ENCODE data around the gene PPHLN1.
A peak's percentile ranks its signal among the peaks of the same experiment; 100 is the strongest.
"Not testable (repeated sequence)": the region's sequence is repeated elsewhere in the genome, so short reads cannot be mapped to it uniquely, and the experiment has no call there.

Gene PPHLN1

GRCh38 chr12:42323856-42324255 is 2.1 kb upstream of the PPHLN1 start:
- no peaks in the 10 kb centered on the region for H3K9me3 ChIP-seq (ENCODE audit: insufficient read depth, low read depth, low read length)
- no peak overlapping the region for H3K4me3 ChIP-seq (ENCODE audit: low read length)
- peaks cover 17% of the 10 kb centered on the region for H3K4me1 ChIP-seq (ENCODE audit: insufficient read depth, low read length)
- H3K9ac ChIP-seq (ENCODE audit: low read depth, low read length), result no peak overlapping the region
- 90% methylated on average over 6 of the region's 6 CpGs for WGBS
- no peak overlapping the region for H3K27ac ChIP-seq (ENCODE audit: low read depth, low read length)
- H3K27me3 ChIP-seq (ENCODE audit: insufficient read depth, low read length), result no peaks in the 10 kb centered on the region
- peaks cover 32% of the 10 kb centered on the region for H3K36me3 ChIP-seq (ENCODE audit: insufficient read depth, low read length)

- peak overlapping the region; percentile 94 for H3K27ac ChIP-seq (ENCODE audit: low read depth, low read length)
- H3K4me3 ChIP-seq (ENCODE audit: low read length), result peak overlapping the region; percentile 89
- H3K4me1 ChIP-seq (ENCODE audit: insufficient read depth, low read length), result peaks cover 17% of the 10 kb centered on the region
- H3K9me3 ChIP-seq (ENCODE audit: insufficient read depth, low read depth, low read length), result no peaks in the 10 kb centered on the region
- WGBS, result 0% methylated on average over 1 of the region's 7 CpGs
- H3K27me3 ChIP-seq (ENCODE audit: insufficient read depth, low read length), result no peaks in the 10 kb centered on the region
- peak overlapping the region; percentile 95 for H3K9ac ChIP-seq (ENCODE audit: low read depth, low read length)
- peaks cover 31% of the 10 kb centered on the region for H3K36me3 ChIP-seq (ENCODE audit: insufficient read depth, low read length)
Measured at GRCh38 chr12:42325326-42325652, 678 bp upstream of the PPHLN1 start.

- peaks cover 21% of the 10 kb centered on the region for H3K36me3 ChIP-seq (ENCODE audit: insufficient read depth, low read length)
- H3K4me3 ChIP-seq (ENCODE audit: low read length), result peak overlapping the region; percentile 89
- no peaks in the 10 kb centered on the region for H3K27me3 ChIP-seq (ENCODE audit: insufficient read depth, low read length)
- WGBS, result 23% methylated on average over 13 of the region's 13 CpGs
- peak overlapping the region; percentile 94 for H3K27ac ChIP-seq (ENCODE audit: low read depth, low read length)
- no peaks in the 10 kb centered on the region for H3K9me3 ChIP-seq (ENCODE audit: insufficient read depth, low read depth, low read length)
- peaks cover 23% of the 10 kb centered on the region for H3K4me1 ChIP-seq (ENCODE audit: insufficient read depth, low read length)
- peak overlapping the region; percentile 95 for H3K9ac ChIP-seq (ENCODE audit: low read depth, low read length)
Measured at GRCh38 chr12:42326541-42327226, 717 bp downstream of the PPHLN1 start.

GRCh38 chr12:42327227-42327590 is 1.2 kb downstream of the PPHLN1 start:
- WGBS, result 69% methylated on average over 2 of the region's 2 CpGs
- Histone ChIP-seq H3K9ac (ENCODE audit: low read depth, low read length) (peak overlapping the region; percentile 95), H3K27ac (ENCODE audit: low read depth, low read length) (no peak overlapping the region), H3K4me1 (ENCODE audit: insufficient read depth, low read length) (peaks cover 24% of the 10 kb centered on the region), H3K9me3 (ENCODE audit: insufficient read depth, low read depth, low read length) (no peaks in the 10 kb centered on the region), H3K27me3 (ENCODE audit: insufficient read depth, low read length) (no peaks in the 10 kb centered on the region), H3K4me3 (ENCODE audit: low read length) (peak overlapping the region; percentile 89), H3K36me3 (ENCODE audit: insufficient read depth, low read length) (peaks cover 16% of the 10 kb centered on the region)

- 94% methylated on average over 11 of the region's 11 CpGs for WGBS
- not testable (repeated sequence) for H3K27me3 ChIP-seq (ENCODE audit: insufficient read depth, low read length); H3K4me3 ChIP-seq (ENCODE audit: low read length); H3K9ac ChIP-seq (ENCODE audit: low read depth, low read length); H3K27ac ChIP-seq (ENCODE audit: low read depth, low read length); H3K9me3 ChIP-seq (ENCODE audit: insufficient read depth, low read depth, low read length); H3K36me3 ChIP-seq (ENCODE audit: insufficient read depth, low read length)
- peaks cover 32% of the 10 kb centered on the region for H3K4me1 ChIP-seq (ENCODE audit: insufficient read depth, low read length)
Measured at GRCh38 chr12:42330097-42330496, 4.1 kb downstream of the PPHLN1 start.

GRCh38 chr12:42332301-42333285 is 6.6 kb downstream of the PPHLN1 start:
- Histone ChIP-seq H3K27me3 (ENCODE audit: insufficient read depth, low read length) (no peaks in the 10 kb centered on the region), H3K27ac (ENCODE audit: low read depth, low read length) (no peak overlapping the region), H3K4me1 (ENCODE audit: insufficient read depth, low read length) (peaks cover 24% of the 10 kb centered on the region), H3K4me3 (ENCODE audit: low read length) (no peak overlapping the region), H3K9ac (ENCODE audit: low read depth, low read length) (no peak overlapping the region), H3K9me3 (ENCODE audit: insufficient read depth, low read depth, low read length) (no peaks in the 10 kb centered on the region), H3K36me3 (ENCODE audit: insufficient read depth, low read length) (peaks cover 27% of the 10 kb centered on the region)
- no CpG with 5 or more reads among the region's 4 CpGs for WGBS

GRCh38 chr12:42336286-42336685 is 10.3 kb downstream of the PPHLN1 start:
- H3K4me3 ChIP-seq (ENCODE audit: low read length), result no peak overlapping the region
- no peak overlapping the region for H3K27ac ChIP-seq (ENCODE audit: low read depth, low read length)
- H3K27me3 ChIP-seq (ENCODE audit: insufficient read depth, low read length), result no peaks in the 10 kb centered on the region
- peaks cover 38% of the 10 kb centered on the region for H3K36me3 ChIP-seq (ENCODE audit: insufficient read depth, low read length)
- H3K9me3 ChIP-seq (ENCODE audit: insufficient read depth, low read depth, low read length), result no peaks in the 10 kb centered on the region
- no peak overlapping the region for H3K9ac ChIP-seq (ENCODE audit: low read depth, low read length)
- WGBS, result 100% methylated on average over 1 of the region's 1 CpG
- peaks cover 17% of the 10 kb centered on the region for H3K4me1 ChIP-seq (ENCODE audit: insufficient read depth, low read length)

GRCh38 chr12:42338280-42338679 is 12.3 kb downstream of the PPHLN1 start:
- no peak overlapping the region for H3K27ac ChIP-seq (ENCODE audit: low read depth, low read length)
- no peaks in the 10 kb centered on the region for H3K27me3 ChIP-seq (ENCODE audit: insufficient read depth, low read length)
- no peak overlapping the region for H3K4me3 ChIP-seq (ENCODE audit: low read length)
- H3K9me3 ChIP-seq (ENCODE audit: insufficient read depth, low read depth, low read length), result no peaks in the 10 kb centered on the region
- H3K4me1 ChIP-seq (ENCODE audit: insufficient read depth, low read length), result peaks cover 13% of the 10 kb centered on the region; the same call in 1 of the 2 replicates
- H3K9ac ChIP-seq (ENCODE audit: low read depth, low read length), result no peak overlapping the region
- H3K36me3 ChIP-seq (ENCODE audit: insufficient read depth, low read length), result peaks cover 38% of the 10 kb centered on the region
- WGBS, result 92% methylated on average over 2 of the region's 2 CpGs

GRCh38 chr12:42342028-42342427 is 16.1 kb downstream of the PPHLN1 start:
- H3K9ac ChIP-seq (ENCODE audit: low read depth, low read length), result no peak overlapping the region
- H3K27me3 ChIP-seq (ENCODE audit: insufficient read depth, low read length), result no peaks in the 10 kb centered on the region
- H3K36me3 ChIP-seq (ENCODE audit: insufficient read depth, low read length), result peaks cover 19% of the 10 kb centered on the region; the same call in 1 of the 2 replicates
- H3K4me1 ChIP-seq (ENCODE audit: insufficient read depth, low read length), result no peaks in the 10 kb centered on the region
- no peak overlapping the region for H3K4me3 ChIP-seq (ENCODE audit: low read length)
- no peak overlapping the region for H3K27ac ChIP-seq (ENCODE audit: low read depth, low read length)
- H3K9me3 ChIP-seq (ENCODE audit: insufficient read depth, low read depth, low read length), result no peaks in the 10 kb centered on the region
- 90% methylated on average over 2 of the region's 2 CpGs for WGBS

- H3K4me3 ChIP-seq (ENCODE audit: low read length), result no peak overlapping the region
- H3K27ac ChIP-seq (ENCODE audit: low read depth, low read length), result no peak overlapping the region
- peaks cover 7% of the 10 kb centered on the region; the same call in 1 of the 2 replicates for H3K36me3 ChIP-seq (ENCODE audit: insufficient read depth, low read length)
- H3K4me1 ChIP-seq (ENCODE audit: insufficient read depth, low read length), result no peaks in the 10 kb centered on the region
- no peaks in the 10 kb centered on the region for H3K27me3 ChIP-seq (ENCODE audit: insufficient read depth, low read length)
- 89% methylated on average over 3 of the region's 3 CpGs for WGBS
- no peaks in the 10 kb centered on the region for H3K9me3 ChIP-seq (ENCODE audit: insufficient read depth, low read depth, low read length)
- H3K9ac ChIP-seq (ENCODE audit: low read depth, low read length), result no peak overlapping the region
Measured at GRCh38 chr12:42343721-42344120, 17.8 kb downstream of the PPHLN1 start.

- Histone ChIP-seq H3K4me3 (ENCODE audit: low read length) (no peak overlapping the region), H3K36me3 (ENCODE audit: insufficient read depth, low read length) (peaks cover 5% of the 10 kb centered on the region; the same call in 1 of the 2 replicates), H3K4me1 (ENCODE audit: insufficient read depth, low read length) (no peaks in the 10 kb centered on the region), H3K27me3 (ENCODE audit: insufficient read depth, low read length) (no peaks in the 10 kb centered on the region), H3K9ac (ENCODE audit: low read depth, low read length) (no peak overlapping the region), H3K27ac (ENCODE audit: low read depth, low read length) (no peak overlapping the region), H3K9me3 (ENCODE audit: insufficient read depth, low read depth, low read length) (0 out of 2 replicates have a peak, but pooled peaks cover 4% of the 10 kb centered on the region)
- 93% methylated on average over 1 of the region's 1 CpG for WGBS
Measured at GRCh38 chr12:42346403-42347002, 20.5 kb downstream of the PPHLN1 start.
